Keratinocyte (primary cell): ENCODE results near the gene ADGRL3. TPM values are rescaled to one million over a fixed set of nuclear protein-coding genes. Genes with fewer than 3 reads are reported as not detected.

Experiments
- DNase-seq: peaks from one replicate; pipeline ENCODE4 v3.0.0-alpha.2; 2011; ENCODE audit warnings: low read depth, missing footprints, low spot score
- FAIRE-seq: peaks from 2 replicates; lab custom pipeline; 2011; peaks lifted over from hg19 to GRCh38; lab: Jason Lieb, UNC
- H2AFZ ChIP-seq: 2 replicates; pipeline ENCODE4 v1.6.0; 2012; ENCODE audit warnings: low read length, control low read depth, inconsistent platforms; ENCODE audit not compliant: control insufficient read depth
- H3K27ac ChIP-seq: 2 replicates; pipeline ENCODE4 v1.5.1; 2011; ENCODE audit warnings: low read length; ENCODE audit not compliant: control insufficient read depth, insufficient read depth
- H3K27me3 ChIP-seq: 3 replicates; pipeline ENCODE4 v1.6.0; 2011; ENCODE audit warnings: low read length; ENCODE audit not compliant: control insufficient read depth, insufficient read depth; ENCODE audit errors: extremely low read depth
- H3K36me3 ChIP-seq, 2 experiments: 2 replicates in 1 of 2; 3 replicates in 1 of 2; pipeline ENCODE4 v1.5.1; 2011; ENCODE audit warnings: low read length in 2 of 2, mild to moderate bottlenecking in 1 of 2; ENCODE audit not compliant: control insufficient read depth in 2 of 2, insufficient read depth in 2 of 2; ENCODE audit errors: extremely low read depth in 1 of 2
- H3K4me1 ChIP-seq: 3 replicates; pipeline ENCODE4 v1.5.1; 2011; ENCODE audit warnings: low read length; ENCODE audit not compliant: control insufficient read depth, insufficient read depth; ENCODE audit errors: extremely low read depth
- H3K4me2 ChIP-seq: 3 replicates; pipeline ENCODE4 v1.6.0; 2011; ENCODE audit warnings: low read depth, low read length; ENCODE audit not compliant: control insufficient read depth, insufficient read depth; ENCODE audit errors: extremely low read depth
- H3K4me3 ChIP-seq, 3 experiments: fragments of 200-600 bp in 1 of 3; sonication (generic) in 1 of 3; 2 replicates in 2 of 3; 3 replicates in 1 of 3; pipeline ENCODE4 v1.5.1; 2011 to 2016; ENCODE audit warnings: low read length in 3 of 3, mild to moderate bottlenecking in 3 of 3, control low read depth in 2 of 3, inconsistent platforms in 1 of 3, low read depth in 1 of 3, mixed read lengths in 1 of 3, mixed run types in 1 of 3, moderate library complexity in 1 of 3; ENCODE audit not compliant: control insufficient read depth in 2 of 3, insufficient read depth in 2 of 3; ENCODE audit errors: extremely low read depth in 1 of 3
- H3K79me2 ChIP-seq: 2 replicates; pipeline ENCODE4 v1.6.0; 2012; ENCODE audit warnings: low read length; ENCODE audit not compliant: control insufficient read depth, insufficient read depth
- H3K9ac ChIP-seq: 3 replicates; pipeline ENCODE4 v1.6.0; 2011; ENCODE audit warnings: low read length; ENCODE audit not compliant: control insufficient read depth, insufficient read depth; ENCODE audit errors: extremely low read depth
- H3K9me1 ChIP-seq: 3 replicates; pipeline ENCODE4 v1.6.0; 2011; ENCODE audit warnings: low read length; ENCODE audit not compliant: control insufficient read depth, insufficient read depth; ENCODE audit errors: extremely low read depth
- H3K9me3 ChIP-seq: 2 replicates; pipeline ENCODE4 v1.5.1; 2012; ENCODE audit warnings: low read depth, low read length; ENCODE audit not compliant: control insufficient read depth
- H4K20me1 ChIP-seq: 3 replicates; pipeline ENCODE4 v1.6.0; 2011; ENCODE audit warnings: low read length; ENCODE audit not compliant: control insufficient read depth, insufficient read depth; ENCODE audit errors: extremely low read depth
- CTCF ChIP-seq, 3 experiments: IDR thresholded peaks in 1 of 3; conservative IDR thresholded peaks in 1 of 3; optimal IDR thresholded peaks in 1 of 3; 2 replicates in 2 of 3; 3 replicates in 1 of 3; pipeline versions ENCODE3 to v1.5.1; 2011; ENCODE audit warnings: low read length in 3 of 3, mild to moderate bottlenecking in 3 of 3, moderate library complexity in 2 of 3, control low read depth in 1 of 3, inconsistent platforms in 1 of 3; ENCODE audit not compliant: insufficient read depth in 2 of 3; ENCODE audit errors: extremely low read depth in 1 of 3
- EZH2 ChIP-seq: IDR thresholded peaks from one replicate; pipeline ENCODE4 v1.6.1; 2012; ENCODE audit warnings: inconsistent platforms, mild to moderate bottlenecking, low read length, moderate library complexity
- dilution Hi-C: fragments of 300-500 bp; cut with MboI; formaldehyde crosslinking; loops from one replicate; pipeline ENCODE4 v1.7.0; 2020; ENCODE audit warnings: low sequenced_read_pairs; ENCODE audit not compliant: extremely low pct_ligation_motif_present
- polyA plus RNA-seq, 5 experiments: library from polyadenylated mRNA; depleted of rRNA in 3 of 5; stranded (reverse) in 3 of 5; stranded (forward) in 1 of 5; unstranded in 1 of 5; fragments of >200 nt; gene quantifications; 1 replicate in 1 of 5; 2 replicates in 3 of 5; 3 replicates in 1 of 5; pipeline versions ENCODE4 v1.2.1 to v1.2.3, GENCODE V29; 2011 to 2012; ENCODE audit warnings: missing spikeins in 2 of 5, low read depth in 1 of 5, low replicate concordance in 1 of 5

The ADGRL3 gene
- polyA plus RNA-seq, 1 donor (not counting 4 experiments of a cell fraction or from before 2014, with no cell fraction given), result 0.18 TPM

GRCh38 chr4:61160478-61160877 lies 39.6 kb upstream of the ADGRL3 start:
- FAIRE-seq, result no peak
- no peaks in the 10 kb centered on the region for H3K27me3 ChIP-seq
- dilution Hi-C loops, result no loop called here

GRCh38 chr4:61162116-61162515 lies 38.0 kb upstream of the ADGRL3 start:
- dilution Hi-C loops, result no loop called here
- Histone ChIP-seq H3K4me3 (no peak overlapping the region), H3K4me2 (no peak overlapping the region), H3K36me3 (no peaks in the 10 kb centered on the region), H4K20me1 (no peaks in the 10 kb centered on the region), H3K79me2 (no peaks in the 10 kb centered on the region), H3K9me3 (no peaks in the 10 kb centered on the region), H3K27ac (no peak overlapping the region), H2AFZ (no peak overlapping the region), H3K9ac (no peak overlapping the region), H3K9me1 (no peaks in the 10 kb centered on the region), H3K4me1 (no peaks in the 10 kb centered on the region), H3K27me3 (no peaks in the 10 kb centered on the region)
- no peak for FAIRE-seq
- no peak for DNase-seq
- TF ChIP-seq EZH2 (no peak), CTCF (optimal IDR thresholded peaks at IDR 0.05 in 1 of 3, IDR thresholded peaks at IDR 0.05 in 1 of 3, conservative IDR thresholded peaks at IDR 0.05 in 1 of 3; ENCODE audit: extremely low read depth in 1 of 3, insufficient read depth in 2 of 3, low read length in 3 of 3) (no peak)

More at GRCh38 chr4:61160478-61160877, 39.6 kb upstream of the ADGRL3 start:
- DNase-seq, result no peak
- no peak overlapping the region for H3K4me2 ChIP-seq
- no peak overlapping the region for H3K9ac ChIP-seq
- H3K79me2 ChIP-seq, result no peaks in the 10 kb centered on the region
- no peak overlapping the region for H2AFZ ChIP-seq
- H3K4me1 ChIP-seq, result no peaks in the 10 kb centered on the region
- H4K20me1 ChIP-seq, result no peaks in the 10 kb centered on the region
- H3K9me1 ChIP-seq, result no peaks in the 10 kb centered on the region
- no peak for TF ChIP-seq EZH2
- no peak for TF ChIP-seq CTCF (optimal IDR thresholded peaks at IDR 0.05 in 1 of 3, IDR thresholded peaks at IDR 0.05 in 1 of 3, conservative IDR thresholded peaks at IDR 0.05 in 1 of 3; ENCODE audit: extremely low read depth in 1 of 3, insufficient read depth in 2 of 3, low read length in 3 of 3)
- H3K36me3 ChIP-seq, result no peaks in the 10 kb centered on the region
- no peak overlapping the region for H3K27ac ChIP-seq
- H3K4me3 ChIP-seq, result no peak overlapping the region
- no peaks in the 10 kb centered on the region for H3K9me3 ChIP-seq
